Endodermal cell (in vitro differentiated cells): ENCODE data around the gene PTPRT. TPM values are rescaled to one million over a fixed set of nuclear protein-coding genes. Genes with fewer than 3 reads are reported as not detected.

Experiments used
- DNase-seq: peaks from one replicate; pipeline ENCODE4 v3.0.0-alpha.2; 2017
- H3K27ac ChIP-seq: 2 replicates; pipeline ENCODE4 v1.5.1; 2013; ENCODE audit warnings: mild to moderate bottlenecking, low read depth, low read length, moderate library complexity
- H3K27me3 ChIP-seq: 2 replicates; pipeline ENCODE4 v1.6.1; 2013; ENCODE audit warnings: mild to moderate bottlenecking, low read length, moderate library complexity; ENCODE audit not compliant: insufficient read depth, control insufficient read depth, poor library complexity, severe bottlenecking
- H3K36me3 ChIP-seq: 2 replicates; pipeline ENCODE4 v1.7.0; 2013; ENCODE audit warnings: mild to moderate bottlenecking, low read length, moderate library complexity; ENCODE audit not compliant: control insufficient read depth, insufficient read depth
- H3K4me1 ChIP-seq: one replicate; pipeline ENCODE4 v1.7.0; 2013; ENCODE audit warnings: low read length; ENCODE audit not compliant: control insufficient read depth, insufficient read depth
- H3K4me3 ChIP-seq: 2 replicates; pipeline ENCODE4 v1.5.1; 2013; ENCODE audit warnings: mild to moderate bottlenecking, low read length, moderate library complexity
- H3K9ac ChIP-seq: 2 replicates; pipeline ENCODE4 v1.6.1; 2013; ENCODE audit warnings: mild to moderate bottlenecking, low read length, moderate library complexity; ENCODE audit not compliant: poor library complexity, severe bottlenecking; ENCODE audit errors: extremely low read depth
- H3K9me3 ChIP-seq: 2 replicates; pipeline ENCODE4 v1.6.1; 2013; ENCODE audit warnings: mild to moderate bottlenecking, low read length, moderate library complexity; ENCODE audit not compliant: control insufficient read depth
- H3K27ac Mint-ChIP-seq: 2 replicates; pipeline ENCODE4 v1.8.0; 2020; ENCODE audit warnings: mixed read lengths
- H3K27me3 Mint-ChIP-seq: 2 replicates; pipeline ENCODE4 v1.8.0; 2021; ENCODE audit warnings: mild to moderate bottlenecking, mixed read lengths; ENCODE audit not compliant: insufficient read depth
- H3K36me3 Mint-ChIP-seq: 2 replicates; pipeline ENCODE4 v1.8.0; 2020; ENCODE audit warnings: low read depth, mixed read lengths
- H3K4me1 Mint-ChIP-seq: 2 replicates; pipeline ENCODE4 v1.8.0; 2020; ENCODE audit warnings: mixed read lengths
- H3K4me3 Mint-ChIP-seq: 2 replicates; pipeline ENCODE4 v1.8.0; 2020; ENCODE audit warnings: mild to moderate bottlenecking, moderate library complexity, mixed read lengths
- H3K9me3 Mint-ChIP-seq: 2 replicates; pipeline ENCODE4 v1.8.0; 2020; ENCODE audit warnings: mild to moderate bottlenecking, mixed read lengths
- WGBS, 2 experiments: methylation state at CpG; one replicate each; pipeline versions ENCODE4 v1.1.5 to v1.1.7; 2013; ENCODE audit warnings: missing lambda C conversion rate in 2 of 2, mixed read lengths in 1 of 2; ENCODE audit not compliant: insufficient coverage in 1 of 2, insufficient read length in 1 of 2; 5-methylcytosine and 5-hydroxymethylcytosine counted together
- total RNA-seq, 2 donors: library from RNA; stranded (reverse); fragmentation: NEBNext Ultra II Directional in 1 of 2; extraction: Animal tissue kit (Norgen Biotek cat#: 25700) in 1 of 2; gene quantifications; 2 replicates in 1 of 2; 3 replicates in 1 of 2; pipeline ENCODE4 v1.2.1, GENCODE V29; 2021
- TF ChIP-seq, protein P1 (sequence below): fragments of 200-600 bp; sonication (generic); conservative IDR thresholded peaks from 2 replicates; pipeline ENCODE4 v1.5.0; 2021; ENCODE audit warnings: antibody characterized with exemption, mild to moderate bottlenecking

PTPRT gene
- total RNA-seq, 2 donors from 2014 or later, result 2.3 to 2.7 TPM

GRCh38 chr20:43009532-43009931 lies 180.2 kb downstream of the PTPRT start:
- peaks cover 9% of the 10 kb centered on the region for H3K4me1 ChIP-seq
- no peaks in the 10 kb centered on the region for H3K36me3 Mint-ChIP-seq
- H3K9me3 Mint-ChIP-seq, result no peaks in the 10 kb centered on the region
- H3K4me1 Mint-ChIP-seq, result peaks cover 20% of the 10 kb centered on the region
- no peak for DNase-seq
- peaks cover 21% of the 10 kb centered on the region for H3K27me3 Mint-ChIP-seq
- H3K27ac Mint-ChIP-seq, result no peak overlapping the region
- H3K9ac ChIP-seq, result no peak overlapping the region
- H3K9me3 ChIP-seq, result peaks cover 9% of the 10 kb centered on the region
- no peaks in the 10 kb centered on the region for H3K27me3 ChIP-seq
- WGBS, 2 experiments, result 82 to 92% methylated on average over 2 to 8 of the region's 8 CpGs
- H3K36me3 ChIP-seq, result no peaks in the 10 kb centered on the region
- H3K4me3 ChIP-seq, result no peak overlapping the region
- TF ChIP-seq, protein P1, sequence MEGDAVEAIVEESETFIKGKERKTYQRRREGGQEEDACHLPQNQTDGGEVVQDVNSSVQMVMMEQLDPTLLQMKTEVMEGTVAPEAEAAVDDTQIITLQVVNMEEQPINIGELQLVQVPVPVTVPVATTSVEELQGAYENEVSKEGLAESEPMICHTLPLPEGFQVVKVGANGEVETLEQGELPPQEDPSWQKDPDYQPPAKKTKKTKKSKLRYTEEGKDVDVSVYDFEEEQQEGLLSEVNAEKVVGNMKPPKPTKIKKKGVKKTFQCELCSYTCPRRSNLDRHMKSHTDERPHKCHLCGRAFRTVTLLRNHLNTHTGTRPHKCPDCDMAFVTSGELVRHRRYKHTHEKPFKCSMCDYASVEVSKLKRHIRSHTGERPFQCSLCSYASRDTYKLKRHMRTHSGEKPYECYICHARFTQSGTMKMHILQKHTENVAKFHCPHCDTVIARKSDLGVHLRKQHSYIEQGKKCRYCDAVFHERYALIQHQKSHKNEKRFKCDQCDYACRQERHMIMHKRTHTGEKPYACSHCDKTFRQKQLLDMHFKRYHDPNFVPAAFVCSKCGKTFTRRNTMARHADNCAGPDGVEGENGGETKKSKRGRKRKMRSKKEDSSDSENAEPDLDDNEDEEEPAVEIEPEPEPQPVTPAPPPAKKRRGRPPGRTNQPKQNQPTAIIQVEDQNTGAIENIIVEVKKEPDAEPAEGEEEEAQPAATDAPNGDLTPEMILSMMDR, result no peak
- H3K4me3 Mint-ChIP-seq, result no peak overlapping the region
- no peak overlapping the region for H3K27ac ChIP-seq

DNA sequence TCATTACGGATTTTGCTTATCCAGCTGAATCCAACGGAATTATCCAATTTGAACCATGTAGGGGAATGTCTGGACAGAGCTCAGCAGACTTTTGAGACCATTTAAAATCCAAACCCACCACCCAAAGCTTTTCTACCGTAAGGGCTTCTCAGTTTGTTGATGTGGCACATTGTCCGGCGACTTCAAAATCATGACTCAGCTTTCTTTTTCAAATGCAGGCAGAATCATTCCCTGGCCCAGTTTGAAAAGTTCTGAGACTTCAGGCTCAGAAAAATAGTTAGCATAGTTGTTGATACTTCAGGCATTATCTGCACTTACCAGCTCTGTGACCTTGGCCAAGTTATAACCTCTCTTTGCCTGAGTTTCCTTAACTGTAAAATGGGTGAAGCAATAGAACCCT lies 182.2 kb downstream of the PTPRT start:
- Histone ChIP-seq H3K27me3 (no peaks in the 10 kb centered on the region), H3K9me3 (no peaks in the 10 kb centered on the region), H3K9ac (no peak overlapping the region), H3K4me1 (peaks cover 6% of the 10 kb centered on the region), H3K4me3 (no peak overlapping the region), H3K27ac (no peak overlapping the region), H3K36me3 (no peaks in the 10 kb centered on the region)
- Mint-ChIP-seq H3K27ac (no peak overlapping the region), H3K4me1 (peaks cover 15% of the 10 kb centered on the region), H3K4me3 (no peak overlapping the region), H3K27me3 (peaks cover 21% of the 10 kb centered on the region), H3K9me3 (no peaks in the 10 kb centered on the region), H3K36me3 (no peaks in the 10 kb centered on the region)
- no peak for DNase-seq
- WGBS, 2 experiments, result 85 to 92% methylated on average over 5 of the region's 5 CpGs
- TF ChIP-seq, protein P1, result no peak

GRCh38 chr20:43006651-43007375 lies 182.9 kb downstream of the PTPRT start:
- H3K36me3 ChIP-seq, result no peaks in the 10 kb centered on the region
- no peak for DNase-seq
- peak overlapping the region; percentile 23 for H3K4me3 ChIP-seq
- Mint-ChIP-seq H3K36me3 (no peaks in the 10 kb centered on the region), H3K4me3 (no peak overlapping the region), H3K4me1 (peaks cover 15% of the 10 kb centered on the region), H3K27me3 (peaks cover 21% of the 10 kb centered on the region), H3K27ac (no peak overlapping the region), H3K9me3 (peaks cover 2% of the 10 kb centered on the region)
- H3K9me3 ChIP-seq, result no peaks in the 10 kb centered on the region
- H3K9ac ChIP-seq, result no peak overlapping the region
- WGBS, 2 experiments, result 89 to 100% methylated on average over 2 to 5 of the region's 5 CpGs
- H3K27me3 ChIP-seq, result no peaks in the 10 kb centered on the region
- peaks cover 6% of the 10 kb centered on the region for H3K4me1 ChIP-seq
- TF ChIP-seq, protein P1, result no peak
- no peak overlapping the region for H3K27ac ChIP-seq
